GM21723 (cell line): ENCODE results near the gene CPXM1.
"Not testable (repeated sequence)": the region's sequence is repeated elsewhere in the genome, so short reads cannot be mapped to it uniquely, and the experiment has no call there.

Experiments
- ATAC-seq: cut with Tn5 transposase; IDR thresholded peaks from one replicate; pipeline ENCODE4 v1.9.1; 2021; ENCODE audit warnings: mild to moderate bottlenecking, moderate library complexity; ENCODE audit not compliant: unreplicated experiment

The CPXM1 gene

GRCh38 chr20:2770091-2770490 lies 30.3 kb downstream of the CPXM1 start:
- ATAC-seq = not testable (repeated sequence)

GRCh38 chr20:2768632-2769015 lies 31.8 kb downstream of the CPXM1 start:
- no peak for ATAC-seq

GRCh38 chr20:2767768-2768631 lies 32.4 kb downstream of the CPXM1 start:
- ATAC-seq = no peak

GRCh38 chr20:2763186-2763585 lies 37.2 kb downstream of the CPXM1 start:
- ATAC-seq = no peak

GRCh38 chr20:2762578-2763131 lies 37.8 kb downstream of the CPXM1 start:
- ATAC-seq = no peak

GRCh38 chr20:2761885-2762284 lies 38.5 kb downstream of the CPXM1 start:
- ATAC-seq = no peak

GRCh38 chr20:2760952-2761305 lies 39.5 kb downstream of the CPXM1 start:
- ATAC-seq = no peak

GRCh38 chr20:2760297-2760951 lies 40.0 kb downstream of the CPXM1 start:
- ATAC-seq = no peak

- ATAC-seq = no peak
Measured at GRCh38 chr20:2759603-2760296, 40.7 kb downstream of the CPXM1 start.

GRCh38 chr20:2759143-2759542 lies 41.3 kb downstream of the CPXM1 start:
- ATAC-seq = no peak

GRCh38 chr20:2757969-2758368 lies 42.5 kb downstream of the CPXM1 start:
- ATAC-seq = no peak

GRCh38 chr20:2757001-2757400 lies 43.4 kb downstream of the CPXM1 start:
- no peak for ATAC-seq

GRCh38 chr20:2756056-2756611 lies 44.3 kb downstream of the CPXM1 start:
- no peak for ATAC-seq

GRCh38 chr20:2755451-2756055 lies 44.9 kb downstream of the CPXM1 start:
- ATAC-seq = no peak

GRCh38 chr20:2754424-2754823 lies 46.0 kb downstream of the CPXM1 start:
- ATAC-seq = no peak

GRCh38 chr20:2753461-2754040 lies 46.9 kb downstream of the CPXM1 start:
- ATAC-seq = no peak

GRCh38 chr20:2752567-2753460 lies 47.6 kb downstream of the CPXM1 start:
- no peak for ATAC-seq

- ATAC-seq = no peak
Measured at GRCh38 chr20:2751878-2752566, 48.4 kb downstream of the CPXM1 start.

- ATAC-seq = no peak
Measured at GRCh38 chr20:2751347-2751877, 49.0 kb downstream of the CPXM1 start.
